IPS-15b (cell line): ENCODE measurements around the gene SNTG2.
"Not testable (repeated sequence)": the region's sequence is repeated elsewhere in the genome, so short reads cannot be mapped to it uniquely, and the experiment has no call there.

ENCODE experiments used
- H3K27me3 ChIP-seq: one replicate; pipeline ENCODE4 v1.6.1; 2013; ENCODE audit warnings: low read length; ENCODE audit not compliant: control insufficient read depth, insufficient read depth
- H3K36me3 ChIP-seq: one replicate; pipeline ENCODE4 v1.6.1; 2013; ENCODE audit warnings: low read length; ENCODE audit not compliant: control insufficient read depth, insufficient read depth
- H3K4me1 ChIP-seq: one replicate; pipeline ENCODE4 v1.6.1; 2013; ENCODE audit warnings: mild to moderate bottlenecking, low read length; ENCODE audit not compliant: control insufficient read depth, insufficient read depth
- H3K4me3 ChIP-seq: one replicate; pipeline ENCODE4 v1.5.1; 2013; ENCODE audit warnings: low read depth, low read length
- H3K9ac ChIP-seq: one replicate; pipeline ENCODE4 v1.6.1; 2013; ENCODE audit warnings: low read depth, mild to moderate bottlenecking, low read length
- H3K9me3 ChIP-seq: one replicate; pipeline ENCODE4 v1.6.1; 2013; ENCODE audit warnings: mild to moderate bottlenecking, low read length; ENCODE audit not compliant: control insufficient read depth, insufficient read depth

Gene SNTG2

DNA sequence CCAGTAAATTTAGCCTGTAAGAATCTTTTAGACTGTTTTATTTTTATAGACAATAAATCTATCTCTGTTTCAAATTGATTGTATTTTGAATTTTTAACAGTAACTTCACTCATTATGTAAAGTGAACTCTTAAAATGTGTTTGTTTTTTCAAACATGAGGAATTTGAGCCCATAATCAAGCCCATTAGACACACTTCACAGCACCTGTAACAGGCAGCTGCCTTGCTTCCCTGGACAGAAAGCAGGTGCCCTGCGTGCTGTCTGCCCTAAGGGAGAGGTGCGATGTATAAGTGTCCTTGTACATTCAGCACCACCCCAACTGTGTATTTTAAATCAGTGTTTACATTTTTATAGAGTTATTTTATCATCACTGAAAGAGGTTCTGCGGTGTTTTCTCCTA is 276.1 kb downstream of the SNTG2 start:
- Histone ChIP-seq H3K4me3 (no peak overlapping the region), H3K4me1 (no peaks in the 10 kb centered on the region), H3K27me3 (peaks cover 2% of the 10 kb centered on the region), H3K9me3 (peaks cover 2% of the 10 kb centered on the region), H3K36me3 (peaks cover 2% of the 10 kb centered on the region), H3K9ac (no peak overlapping the region)

DNA sequence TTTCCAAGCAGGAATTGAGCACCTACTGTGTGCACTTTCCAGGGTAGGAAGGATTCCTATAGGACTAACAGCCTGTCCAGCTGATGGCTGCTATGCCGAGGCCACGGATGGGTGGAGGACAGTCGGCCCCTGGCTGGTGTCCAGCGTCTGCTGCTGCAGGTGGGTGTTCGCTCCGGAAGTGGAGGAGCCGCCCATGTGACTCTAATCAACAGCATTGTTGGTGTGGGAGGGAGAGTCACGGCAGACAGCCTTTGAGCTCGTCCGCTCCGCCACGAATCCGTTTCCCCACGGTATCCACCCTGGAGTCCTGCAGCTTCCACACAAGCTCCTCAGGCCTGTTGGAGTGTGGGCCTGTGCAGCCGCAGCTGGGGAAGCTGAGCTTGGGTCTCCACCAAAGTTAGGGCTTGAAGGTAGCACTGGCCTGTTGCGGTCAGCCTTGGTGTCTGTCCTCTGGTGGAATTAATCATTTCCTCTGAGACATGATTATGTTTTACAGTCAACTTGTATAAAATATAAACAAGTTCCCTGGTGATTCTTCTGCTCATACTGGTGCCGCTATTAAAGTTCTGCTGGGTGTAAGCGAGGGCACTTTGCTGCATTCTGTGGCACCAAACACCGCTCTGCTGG is 276.7 kb downstream of the SNTG2 start:
- Histone ChIP-seq H3K27me3 (no peaks in the 10 kb centered on the region), H3K4me1 (no peaks in the 10 kb centered on the region), H3K36me3 (peaks cover 2% of the 10 kb centered on the region), H3K9ac (no peak overlapping the region), H3K9me3 (peaks cover 2% of the 10 kb centered on the region), H3K4me3 (no peak overlapping the region)

DNA sequence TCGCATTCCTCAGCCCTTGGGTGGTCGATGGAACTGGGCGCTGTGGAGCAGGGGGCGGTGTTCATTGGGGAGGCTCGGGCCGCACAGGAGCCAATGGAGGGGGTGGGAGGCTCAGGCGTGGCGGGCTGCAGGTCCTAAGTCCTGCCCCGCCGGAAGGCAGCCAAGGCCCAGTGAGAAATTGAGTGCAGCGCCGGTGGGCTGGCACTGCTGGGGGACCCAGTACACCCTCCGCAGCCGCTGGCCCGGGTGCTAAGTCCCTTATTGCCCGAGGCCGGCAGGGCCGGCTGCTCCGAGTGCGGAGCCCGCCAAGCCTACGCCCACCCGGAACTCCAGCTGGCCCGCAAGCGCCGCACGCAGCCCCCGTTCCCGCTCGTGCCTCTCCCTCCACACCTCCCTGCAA is 278.9 kb downstream of the SNTG2 start:
- not testable (repeated sequence) for H3K36me3 ChIP-seq, H3K27me3 ChIP-seq, H3K4me1 ChIP-seq, H3K9me3 ChIP-seq, H3K9ac ChIP-seq, H3K4me3 ChIP-seq

DNA sequence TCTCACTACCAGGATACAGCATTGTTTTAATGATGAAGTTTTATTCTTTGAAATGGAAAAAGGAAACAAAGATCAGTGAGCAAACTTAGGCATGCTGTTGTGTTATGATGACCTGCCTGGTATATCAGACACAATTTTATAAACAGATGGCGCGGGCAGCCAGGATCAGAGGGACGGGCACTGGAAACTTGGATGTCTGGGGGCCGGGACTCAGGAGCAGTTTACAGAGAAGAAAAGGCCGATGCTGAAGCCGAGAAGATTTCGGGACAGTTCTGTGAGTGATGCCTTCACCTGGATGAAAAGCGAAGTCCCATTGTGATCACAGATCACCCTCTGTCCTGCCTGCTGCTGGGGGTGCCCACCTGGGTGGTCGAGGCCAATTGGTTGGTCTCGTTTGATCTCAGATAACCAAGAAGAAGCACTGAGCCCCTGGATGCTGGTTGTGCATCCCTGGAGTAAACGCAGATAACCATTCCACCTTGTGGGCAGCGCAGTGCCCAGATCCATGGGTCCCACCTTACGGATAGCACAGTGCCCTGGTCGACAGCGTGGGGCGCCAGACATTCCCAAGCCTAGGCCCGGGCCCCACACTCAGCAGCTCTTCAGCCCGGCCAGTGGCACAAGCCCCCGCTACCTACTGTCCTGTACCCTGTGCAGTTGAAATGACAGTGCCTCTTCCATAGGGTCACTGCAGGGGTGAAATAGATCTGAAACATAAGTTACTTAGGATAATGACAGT is 279.7 kb downstream of the SNTG2 start:
- H3K36me3 ChIP-seq: no peaks in the 10 kb centered on the region
- no peak overlapping the region for H3K4me3 ChIP-seq
- H3K27me3 ChIP-seq: no peaks in the 10 kb centered on the region
- H3K9me3 ChIP-seq: peaks cover 2% of the 10 kb centered on the region
- H3K9ac ChIP-seq: no peak overlapping the region
- no peaks in the 10 kb centered on the region for H3K4me1 ChIP-seq

DNA sequence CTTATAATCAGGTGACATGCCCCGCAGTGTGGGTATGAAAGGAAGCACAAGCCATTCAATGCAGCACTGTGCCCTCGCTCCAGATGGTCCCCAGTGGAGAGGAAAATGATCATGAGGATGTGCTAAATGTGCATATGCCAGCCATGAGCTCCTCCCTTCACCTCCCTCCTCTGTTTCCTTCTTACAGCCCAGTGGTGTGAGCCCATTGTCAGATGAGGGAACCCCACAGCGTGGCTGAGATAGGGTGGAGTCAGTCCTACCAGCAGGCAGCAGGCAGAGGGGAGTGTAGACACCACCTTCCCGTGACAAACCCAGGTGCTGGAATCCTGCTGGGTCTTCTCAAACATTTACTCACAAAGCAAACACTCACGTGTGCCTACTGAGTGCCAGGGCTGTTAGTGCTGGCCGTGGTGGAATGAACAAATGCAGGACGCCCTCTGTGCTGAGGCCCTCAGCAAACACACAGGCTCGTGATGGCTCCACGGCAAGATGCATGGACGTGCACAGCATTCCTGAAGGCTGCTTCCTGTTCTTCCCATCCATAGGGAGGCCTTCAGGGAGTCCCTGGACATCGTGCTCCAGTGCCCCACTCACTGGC is 280.9 kb downstream of the SNTG2 start:
- peaks cover 2% of the 10 kb centered on the region for H3K9me3 ChIP-seq
- H3K36me3 ChIP-seq: no peaks in the 10 kb centered on the region
- H3K4me3 ChIP-seq: no peak overlapping the region
- H3K4me1 ChIP-seq: no peaks in the 10 kb centered on the region
- H3K9ac ChIP-seq: no peak overlapping the region
- H3K27me3 ChIP-seq: no peaks in the 10 kb centered on the region

DNA sequence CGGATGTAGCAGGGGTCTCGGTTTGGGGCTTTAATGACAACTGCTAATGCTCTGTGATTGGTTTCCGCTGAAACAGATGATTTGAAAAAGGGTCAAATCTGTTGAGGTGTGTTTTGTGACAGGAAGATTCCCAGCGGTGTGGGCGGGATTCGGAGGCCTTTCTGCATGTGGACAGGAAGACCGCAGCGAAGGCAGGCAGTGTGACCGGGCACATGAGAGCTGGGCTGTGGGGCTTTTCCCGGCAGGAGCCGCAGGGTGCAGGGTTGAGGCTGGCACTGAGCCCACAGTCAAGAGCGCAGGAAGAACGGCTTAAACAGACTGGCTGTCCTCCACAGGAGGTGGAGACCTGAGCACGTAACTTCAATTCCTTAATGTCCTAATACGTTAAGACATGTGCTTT is 282.6 kb downstream of the SNTG2 start:
- Histone ChIP-seq H3K4me3 (no peak overlapping the region), H3K4me1 (no peaks in the 10 kb centered on the region), H3K9ac (no peak overlapping the region), H3K9me3 (peaks cover 2% of the 10 kb centered on the region), H3K36me3 (no peaks in the 10 kb centered on the region), H3K27me3 (no peaks in the 10 kb centered on the region)

DNA sequence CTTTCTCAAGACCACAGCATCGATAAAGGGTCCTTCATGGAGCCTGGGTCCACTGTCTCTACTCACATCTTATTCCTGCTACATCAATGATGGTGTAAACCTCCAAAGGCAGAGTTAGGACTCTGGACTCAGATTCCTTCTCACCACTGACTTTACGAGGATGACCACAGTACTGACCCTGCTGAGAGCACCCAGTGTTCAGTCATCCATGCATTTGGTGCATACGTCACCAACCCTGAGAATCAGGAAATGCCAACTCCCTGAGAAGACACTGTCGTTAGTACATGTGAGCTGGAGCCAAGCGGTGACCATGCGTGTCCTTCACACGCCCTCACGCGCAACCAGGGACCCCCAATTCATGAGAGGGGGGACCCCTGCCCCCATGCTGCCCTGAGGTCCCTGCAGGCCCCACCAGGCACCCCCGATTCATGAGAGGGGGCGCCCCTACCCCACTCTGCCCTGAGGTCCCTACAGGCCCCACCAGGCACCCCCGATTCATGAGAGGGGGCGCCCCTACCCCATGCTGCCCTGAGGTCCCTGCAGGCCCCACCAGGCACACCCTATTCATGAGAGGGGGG is 284.2 kb downstream of the SNTG2 start:
- no peaks in the 10 kb centered on the region for H3K27me3 ChIP-seq
- no peak overlapping the region for H3K4me3 ChIP-seq
- peaks cover 2% of the 10 kb centered on the region for H3K9me3 ChIP-seq
- no peaks in the 10 kb centered on the region for H3K4me1 ChIP-seq
- H3K36me3 ChIP-seq: no peaks in the 10 kb centered on the region
- no peak overlapping the region for H3K9ac ChIP-seq

DNA sequence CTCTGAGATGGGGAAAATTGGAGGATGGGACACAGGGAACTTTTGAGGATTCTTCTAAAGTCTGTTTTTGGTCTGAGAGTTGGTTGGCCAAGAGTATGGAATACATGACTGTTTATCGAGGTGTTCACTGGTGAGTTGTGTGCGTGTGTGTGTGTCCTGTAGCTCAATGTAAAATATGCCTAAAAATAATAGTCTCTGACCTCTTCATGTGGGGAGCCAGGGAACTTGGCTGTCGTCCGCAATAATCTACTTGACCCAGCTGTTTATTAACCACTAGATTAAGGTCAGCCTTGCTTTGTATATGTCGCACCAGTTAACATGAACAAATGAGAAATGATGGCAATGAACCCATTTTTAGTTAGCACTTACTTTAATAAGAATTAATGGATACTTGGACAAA is 285.2 kb downstream of the SNTG2 start:
- H3K9me3 ChIP-seq: no peaks in the 10 kb centered on the region
- no peaks in the 10 kb centered on the region for H3K36me3 ChIP-seq
- no peak overlapping the region for H3K9ac ChIP-seq
- H3K27me3 ChIP-seq: no peaks in the 10 kb centered on the region
- no peak overlapping the region for H3K4me3 ChIP-seq
- H3K4me1 ChIP-seq: no peaks in the 10 kb centered on the region

DNA sequence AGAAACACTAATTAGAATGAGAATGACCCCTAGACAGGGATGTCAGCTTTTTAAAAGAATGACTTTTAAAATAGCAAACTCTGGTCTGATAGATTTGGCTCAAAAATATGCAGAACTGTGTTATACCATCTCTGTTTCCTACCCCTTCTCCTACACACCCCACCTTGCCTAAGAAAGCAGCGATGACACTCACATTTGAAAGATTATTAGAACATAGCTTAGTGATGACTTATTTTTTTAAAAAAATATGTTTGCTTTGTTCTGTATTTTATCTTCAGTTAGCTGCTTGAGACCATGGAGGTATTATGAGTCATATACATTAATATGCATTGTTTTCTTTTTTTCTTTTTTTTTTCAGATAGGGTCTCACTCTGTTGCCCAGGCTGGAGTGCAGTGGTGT is 286.0 kb downstream of the SNTG2 start:
- H3K27me3 ChIP-seq: no peaks in the 10 kb centered on the region
- no peaks in the 10 kb centered on the region for H3K36me3 ChIP-seq
- no peak overlapping the region for H3K9ac ChIP-seq
- no peaks in the 10 kb centered on the region for H3K9me3 ChIP-seq
- H3K4me1 ChIP-seq: no peaks in the 10 kb centered on the region
- H3K4me3 ChIP-seq: no peak overlapping the region

- no peak overlapping the region for H3K9ac ChIP-seq
- no peaks in the 10 kb centered on the region for H3K4me1 ChIP-seq
- H3K9me3 ChIP-seq: no peaks in the 10 kb centered on the region
- H3K4me3 ChIP-seq: no peak overlapping the region
- H3K36me3 ChIP-seq: no peaks in the 10 kb centered on the region
- H3K27me3 ChIP-seq: no peaks in the 10 kb centered on the region
Observed at GRCh38 chr2:1237783-1238182, 287.1 kb downstream of the SNTG2 start.

DNA sequence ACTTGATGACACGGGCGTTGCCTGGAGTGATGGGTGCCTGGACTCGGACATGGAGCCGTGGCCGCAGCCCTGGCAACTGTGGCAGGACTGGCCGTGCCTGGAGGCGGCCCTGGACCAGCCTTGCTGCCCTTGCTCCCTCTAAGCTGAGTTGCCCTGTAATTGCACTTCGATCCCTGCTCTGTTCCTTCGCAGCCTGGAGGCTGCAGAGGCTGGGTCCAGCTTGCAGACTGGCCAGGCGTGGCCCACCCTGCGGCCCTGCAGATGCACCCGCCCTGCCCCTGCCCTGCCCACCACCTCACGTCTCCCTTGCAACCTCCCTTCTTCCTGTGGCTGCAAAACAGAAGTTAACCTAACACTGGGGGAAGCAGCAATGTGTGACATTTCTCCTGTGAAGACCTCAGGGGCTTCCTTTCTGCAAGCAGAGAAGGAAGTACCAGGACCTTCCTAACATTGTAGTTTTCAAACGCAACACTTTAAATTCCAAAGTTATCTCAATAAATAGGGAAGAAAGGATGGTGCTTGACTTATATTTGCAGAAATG is 288.0 kb downstream of the SNTG2 start:
- no peak overlapping the region for H3K9ac ChIP-seq
- H3K4me3 ChIP-seq: no peak overlapping the region
- H3K27me3 ChIP-seq: no peaks in the 10 kb centered on the region
- H3K9me3 ChIP-seq: no peaks in the 10 kb centered on the region
- H3K4me1 ChIP-seq: no peaks in the 10 kb centered on the region
- no peaks in the 10 kb centered on the region for H3K36me3 ChIP-seq
